NCI-H2227 (cell line): ENCODE results near the gene DNAAF5.
"Not testable (repeated sequence)": the region's sequence is repeated elsewhere in the genome, so short reads cannot be mapped to it uniquely, and the experiment has no call there.

ENCODE experiments used
- DNase-seq: peaks from one replicate; lab custom pipeline; 2025; ENCODE audit not compliant: unreplicated experiment; lab: John Stamatoyannopoulos, UW

DNAAF5 gene

GRCh38 chr7:780081-780480 is 53.6 kb downstream of the DNAAF5 start:
- DNase-seq = no peak

GRCh38 chr7:780516-780915 is 54.0 kb downstream of the DNAAF5 start:
- DNase-seq = no peak

- DNase-seq = no peak
These were observed 54.8 kb downstream of the DNAAF5 start for GRCh38 chr7:781186-781849.

- DNase-seq = no peak
These were observed 55.5 kb downstream of the DNAAF5 start for GRCh38 chr7:781936-782529.

- DNase-seq = no peak
These were observed 56.4 kb downstream of the DNAAF5 start for GRCh38 chr7:782718-783449.

GRCh38 chr7:783556-784490 is 57.3 kb downstream of the DNAAF5 start:
- DNase-seq = no peak

- DNase-seq = no peak
These were observed 58.5 kb downstream of the DNAAF5 start for GRCh38 chr7:784971-785370.

- DNase-seq = no peak
These were observed 58.9 kb downstream of the DNAAF5 start for GRCh38 chr7:785416-785815.

GRCh38 chr7:786472-787255 is 60.2 kb downstream of the DNAAF5 start:
- DNase-seq = peak; percentile 21

- no peak for DNase-seq
These were observed 61.1 kb downstream of the DNAAF5 start for GRCh38 chr7:787332-788240.

- DNase-seq = no peak
These were observed 65.0 kb downstream of the DNAAF5 start for GRCh38 chr7:791519-791918.

- no peak for DNase-seq
These were observed 67.7 kb downstream of the DNAAF5 start for GRCh38 chr7:794207-794606.

- no peak for DNase-seq
These were observed 68.3 kb downstream of the DNAAF5 start for GRCh38 chr7:794671-795329.

- DNase-seq = not testable (repeated sequence)
These were observed 70.1 kb downstream of the DNAAF5 start for GRCh38 chr7:796434-797169.

- DNase-seq = no peak
These were observed 72.5 kb downstream of the DNAAF5 start for GRCh38 chr7:798921-799470.

GRCh38 chr7:800692-801091 is 74.2 kb downstream of the DNAAF5 start:
- no peak for DNase-seq

GRCh38 chr7:801351-801750 is 74.9 kb downstream of the DNAAF5 start:
- DNase-seq = not testable (repeated sequence)

- no peak for DNase-seq
These were observed 75.5 kb downstream of the DNAAF5 start for GRCh38 chr7:801940-802381.
